ENCODE measurements around the gene CACNA1S. TPM values are rescaled to one million over a fixed set of nuclear protein-coding genes. Genes with fewer than 3 reads are reported as not detected.

CACNA1S gene
- total RNA-seq, 1 experiment from 2014 or later = not detected

GRCh38 chr1:201054091-201054543 lies 58.1 kb downstream of the CACNA1S start:
- no CpG with 5 or more reads among the region's 10 CpGs for WGBS (ENCODE audit: extremely low coverage, insufficient read length, low lambda C conversion rate)
- no peak overlapping the region; a peak in 1 of 7 replicates for H3K27ac Mint-ChIP-seq

More at GRCh38 chr1:201054091-201054543, 58.1 kb downstream of the CACNA1S start:
- no peaks in the 10 kb centered on the region for H3K27me3 ChIP-seq (ENCODE audit: insufficient read depth, low read length)
- H3K9me3 ChIP-seq (ENCODE audit: control insufficient read depth, low read depth, low read length) = no peaks in the 10 kb centered on the region
- H2BK20ac ChIP-seq (ENCODE audit: low read depth, low read length, poor library complexity, severe bottlenecking) = no peak overlapping the region
- H2AK5ac ChIP-seq (ENCODE audit: insufficient read length, low read length) = no peak overlapping the region
- no peak overlapping the region for H4K91ac ChIP-seq (ENCODE audit: insufficient read length, low read depth, low read length)
- Mint-ChIP-seq H3K4me3 (no peak overlapping the region), H3K27me3 (ENCODE audit: low read depth) (peaks cover 12% of the 10 kb centered on the region), H3K36me3 (ENCODE audit: insufficient read depth in 1 of 3, low read depth in 3 of 3) (no peaks in the 10 kb centered on the region), H3K4me1 (peaks cover 13 to 28% of the 10 kb centered on the region in 2 experiments), H3K9me3 (no peaks in the 10 kb centered on the region)
- no peak overlapping the region for H3K27ac ChIP-seq (ENCODE audit: insufficient read length, low read depth, low read length)
- H3K79me2 ChIP-seq (ENCODE audit: insufficient read depth, low read length) = no peaks in the 10 kb centered on the region
- H4K20me1 ChIP-seq (ENCODE audit: control insufficient read depth, insufficient read depth, insufficient read length) = no peaks in the 10 kb centered on the region
- no peak overlapping the region for H3T11ph ChIP-seq (ENCODE audit: low read length)
- no peak for TF ChIP-seq CTCF (conservative IDR thresholded peaks at IDR 0.05)
- no peaks in the 10 kb centered on the region for H3K23me2 ChIP-seq (ENCODE audit: insufficient read length, low read depth, low read length, poor library complexity, severe bottlenecking)
- no peak overlapping the region for H2BK15ac ChIP-seq (ENCODE audit: low read depth, low read length)
- H4K8ac ChIP-seq (replicated peaks; ENCODE audit: insufficient read length, low read depth, low read length) = no peak overlapping the region
- no peak overlapping the region for H3K9ac ChIP-seq (ENCODE audit: extremely low read depth, insufficient read length, low read length)
- H2BK5ac ChIP-seq (ENCODE audit: insufficient read length, low read length) = no peak overlapping the region
- no peak overlapping the region for H3K14ac ChIP-seq (ENCODE audit: insufficient read depth, low read length)
- no peak overlapping the region for H3K56ac ChIP-seq (ENCODE audit: insufficient read length, low read depth, low read length)
- no peak overlapping the region for H2AFZ ChIP-seq (ENCODE audit: low read length)
- H2BK120ac ChIP-seq (ENCODE audit: low read depth, low read length, poor library complexity, severe bottlenecking) = no peak overlapping the region
- no peak for DNase-seq
- peaks cover 2% of the 10 kb centered on the region; the same call in 1 of the 2 replicates for H3K4me1 ChIP-seq (ENCODE audit: insufficient read depth, low read length)
- no peak overlapping the region for H3K23ac ChIP-seq (ENCODE audit: insufficient read length, low read depth, low read length)
- no peaks in the 10 kb centered on the region for H3K79me1 ChIP-seq (ENCODE audit: insufficient read depth, low read depth, low read length, poor library complexity, severe bottlenecking)
- H2BK12ac ChIP-seq (ENCODE audit: insufficient read length, low read depth, low read length) = no peak overlapping the region
- H3K18ac ChIP-seq (ENCODE audit: insufficient read length, low read depth, low read length) = no peak overlapping the region
- H4K5ac ChIP-seq (ENCODE audit: insufficient read length, low read depth, low read length) = no peak overlapping the region
- no peak overlapping the region for H3K4ac ChIP-seq (ENCODE audit: low read depth, low read length)
- no peak overlapping the region for H3K4me2 ChIP-seq (ENCODE audit: insufficient read depth, insufficient read length, low read length)

All from H9 (cell line).